Urothelium cell line (cell line): ENCODE data around the gene CELF2.

Source experiments
- DNase-seq: peaks from one replicate; pipeline ENCODE4 v3.0.0; 2011; ENCODE audit warnings: low spot score, mixed read lengths
- FAIRE-seq: peaks from 2 replicates; lab custom pipeline; 2011; peaks lifted over from hg19 to GRCh38; lab: Jason Lieb, UNC

Gene CELF2

DNA sequence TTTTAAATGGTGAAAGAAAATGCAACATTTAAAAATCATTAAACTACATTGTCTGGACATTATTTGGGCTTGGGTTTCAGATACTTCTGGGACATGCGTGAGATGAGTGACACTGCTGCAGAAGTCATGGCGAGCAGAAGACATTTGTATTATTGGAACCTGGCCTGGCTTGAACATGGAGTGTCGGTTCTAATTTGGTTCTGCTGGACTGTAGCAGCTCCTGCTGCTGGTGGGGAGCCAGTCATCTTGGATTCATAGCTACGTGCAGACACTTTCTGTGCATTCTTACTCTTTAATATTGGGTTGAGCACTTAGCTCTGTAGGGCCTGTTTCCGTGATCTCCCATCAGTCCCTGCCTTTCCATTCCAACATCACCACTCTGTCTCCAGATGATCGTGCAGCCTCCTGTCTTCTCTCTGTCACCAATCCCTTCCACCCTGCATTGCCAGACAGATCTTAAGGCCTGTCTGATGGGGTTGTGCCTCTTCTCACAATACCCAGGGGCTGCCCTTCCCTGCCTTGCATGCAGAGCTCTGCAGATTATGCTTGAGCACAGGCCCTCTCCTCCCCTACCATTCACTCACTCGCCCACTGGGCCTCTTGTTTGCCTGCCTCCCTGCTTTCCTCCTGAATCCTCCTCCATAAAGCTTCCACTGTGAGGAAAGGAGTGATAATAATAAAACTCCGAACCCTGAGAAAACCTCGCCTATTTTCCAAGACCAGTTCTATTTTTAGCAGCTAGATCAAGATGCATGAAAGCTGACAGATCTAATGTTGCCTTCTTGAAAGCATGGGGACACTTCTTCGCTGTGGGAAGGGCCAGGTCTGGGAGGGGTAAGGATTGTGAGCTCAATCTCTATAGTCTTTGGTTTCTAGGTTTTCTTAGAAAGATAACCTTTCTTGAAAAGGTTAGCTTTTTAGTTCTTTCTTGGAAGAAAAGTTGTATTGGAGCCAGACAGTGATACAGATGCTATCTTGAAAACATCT is 32.9 kb downstream of the CELF2 start:
- FAIRE-seq = no peak
- DNase-seq = no peak

DNA sequence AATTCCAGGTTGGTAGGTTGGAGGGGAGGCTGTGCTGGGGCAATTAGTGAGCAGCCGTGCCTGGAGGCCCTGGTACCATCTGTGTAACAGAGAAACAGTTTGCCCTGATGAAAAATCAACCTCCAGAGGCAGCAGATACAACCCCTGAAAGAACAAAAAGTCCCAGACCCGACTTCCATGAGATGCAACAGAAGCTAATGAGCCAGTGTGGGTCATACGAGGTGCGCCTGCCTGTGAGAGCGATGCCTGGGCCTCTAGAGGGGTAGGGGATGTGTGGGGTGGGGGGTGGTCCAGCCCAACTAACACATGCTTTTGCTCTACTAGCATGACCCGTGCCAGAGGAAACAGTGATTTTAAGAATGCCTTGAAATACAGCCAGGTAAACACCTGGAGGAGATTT is 39.3 kb downstream of the CELF2 start:
- FAIRE-seq = no peak
- no peak for DNase-seq

DNA sequence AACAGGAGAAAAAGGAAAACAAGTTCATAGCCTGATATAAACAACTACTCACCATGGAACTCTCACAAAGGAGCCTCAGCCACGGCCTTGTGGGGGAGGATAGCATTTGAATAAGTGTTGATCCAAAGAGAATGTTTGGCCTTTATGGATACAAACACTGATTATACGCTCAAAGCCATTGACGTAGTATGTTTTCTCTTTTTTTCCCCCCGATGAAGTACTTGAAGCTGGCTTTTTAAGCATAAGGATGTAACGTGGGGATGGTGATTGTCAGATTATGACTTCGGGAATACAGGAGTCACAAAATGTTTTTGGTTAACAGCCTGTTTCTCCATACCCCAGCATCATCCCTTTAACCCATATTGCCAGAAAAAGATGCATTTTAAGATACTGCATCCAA is 39.8 kb downstream of the CELF2 start:
- FAIRE-seq = no peak
- DNase-seq = no peak

DNA sequence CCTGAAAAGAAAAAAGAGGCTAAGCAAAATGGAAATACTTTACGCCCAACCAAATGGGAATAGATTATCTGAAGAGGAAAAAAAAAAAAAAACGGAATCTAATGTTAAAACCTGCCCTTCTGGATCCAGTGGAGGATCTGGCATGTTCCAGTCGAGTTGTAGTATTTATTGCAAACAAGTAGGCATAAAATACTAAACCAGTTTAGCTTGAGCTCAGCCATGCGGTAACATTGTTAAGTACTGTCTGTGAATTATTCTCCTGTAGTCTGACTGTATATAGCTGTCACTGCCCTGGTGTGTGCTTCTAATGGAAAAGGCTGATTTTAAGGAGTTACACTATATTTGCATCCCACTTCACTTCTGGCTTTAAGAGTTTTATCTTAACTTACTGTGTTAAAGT is 40.3 kb downstream of the CELF2 start:
- no peak for DNase-seq
- FAIRE-seq = no peak

DNA sequence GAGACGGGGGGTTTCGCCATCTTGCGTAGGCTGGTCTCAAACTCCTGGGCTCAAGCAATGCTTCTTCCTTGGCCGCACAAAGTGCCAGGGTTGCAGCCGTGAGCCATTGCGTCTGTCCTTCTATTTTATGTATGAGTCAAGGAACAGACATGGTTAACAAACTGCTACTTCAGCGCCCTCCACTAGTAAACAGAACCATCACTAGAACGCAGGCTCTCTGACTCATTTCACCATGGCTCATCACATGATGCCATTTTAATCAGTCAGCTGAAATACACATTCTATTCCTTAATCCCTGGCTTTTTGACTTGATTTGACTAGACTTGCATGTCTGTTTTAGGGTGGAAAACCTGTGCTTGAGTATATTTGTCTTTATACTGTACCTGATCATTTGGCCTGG is 41.3 kb downstream of the CELF2 start:
- FAIRE-seq (no peak), DNase-seq (no peak)

DNA sequence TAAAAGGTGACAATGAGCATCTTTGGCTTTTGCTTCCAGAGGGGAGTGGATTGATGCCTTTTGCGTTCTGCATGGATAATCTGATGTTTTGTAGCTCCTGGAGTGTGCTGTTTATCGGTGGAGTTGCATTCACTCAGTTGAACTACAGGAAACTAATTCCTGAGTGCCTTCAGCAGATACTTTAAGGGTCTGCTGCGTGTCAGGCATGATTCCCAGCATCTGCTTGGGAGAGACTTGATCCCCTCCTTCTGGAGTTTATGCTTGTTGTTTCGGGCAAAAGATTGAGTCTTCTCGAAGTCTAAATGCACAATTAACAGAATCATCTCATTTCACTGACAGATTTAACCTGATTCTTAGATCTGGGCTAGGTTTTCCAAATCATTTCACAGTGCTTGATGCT is 46.2 kb downstream of the CELF2 start:
- DNase-seq (no peak), FAIRE-seq (no peak)

DNA sequence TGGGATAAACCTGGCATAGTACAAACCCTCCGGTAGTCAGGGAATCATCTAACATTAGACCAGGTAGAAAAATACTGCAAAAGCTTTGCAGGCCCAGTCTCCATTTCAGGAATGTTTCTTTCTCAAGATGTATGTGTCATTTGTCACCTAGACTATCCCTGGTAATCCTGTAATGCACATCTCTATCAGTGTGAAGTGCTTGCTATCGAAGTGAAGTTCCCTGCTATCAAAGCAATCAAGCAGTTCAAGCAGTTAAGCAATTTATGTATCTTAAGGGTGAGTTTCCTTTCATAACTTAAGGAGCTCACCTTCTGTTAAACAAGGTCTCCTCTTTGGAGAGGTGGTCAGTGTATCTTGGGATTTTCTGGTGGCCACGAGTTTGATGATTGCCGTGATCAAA is 47.2 kb downstream of the CELF2 start:
- DNase-seq (no peak), FAIRE-seq (no peak)

DNA sequence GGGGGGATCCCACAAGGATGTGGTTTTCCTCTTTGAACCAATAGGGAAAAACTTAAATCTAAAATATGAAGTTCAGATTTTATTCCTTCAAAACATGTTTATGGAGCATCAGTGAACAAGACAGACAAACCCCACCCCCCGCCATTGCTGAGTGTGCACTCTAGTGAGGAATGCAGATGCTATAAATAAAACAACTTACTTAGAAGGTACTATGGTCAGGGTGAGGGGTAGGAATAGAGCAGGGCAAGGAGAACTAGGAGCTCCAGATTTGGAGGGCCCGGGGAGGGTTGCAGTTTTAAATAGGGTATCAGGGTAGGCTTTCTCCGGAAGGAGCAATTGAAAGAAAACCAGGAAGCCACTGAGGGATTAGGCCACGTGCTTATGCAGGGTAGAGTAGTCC is 47.9 kb downstream of the CELF2 start:
- FAIRE-seq (no peak), DNase-seq (no peak)

DNA sequence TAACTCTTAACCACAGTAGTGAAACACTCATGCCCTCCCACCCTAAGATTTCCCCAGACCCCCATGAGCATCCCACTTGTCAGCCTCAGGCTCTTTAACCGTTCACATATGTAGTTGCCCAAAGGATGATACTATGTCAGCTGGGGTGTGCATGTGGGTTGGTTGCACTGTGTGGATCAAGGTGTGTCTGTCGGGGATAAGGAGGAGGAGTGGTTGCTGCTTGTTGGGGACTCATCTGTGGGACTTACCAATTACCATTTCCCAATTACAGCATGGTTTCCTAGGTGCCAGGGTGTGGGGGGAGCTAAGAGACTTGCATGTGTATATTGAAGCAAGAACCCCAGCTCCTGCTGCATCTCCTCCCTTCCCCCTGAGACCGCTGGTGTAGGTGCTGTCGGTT is 48.8 kb downstream of the CELF2 start:
- FAIRE-seq = no peak
- DNase-seq = no peak

DNA sequence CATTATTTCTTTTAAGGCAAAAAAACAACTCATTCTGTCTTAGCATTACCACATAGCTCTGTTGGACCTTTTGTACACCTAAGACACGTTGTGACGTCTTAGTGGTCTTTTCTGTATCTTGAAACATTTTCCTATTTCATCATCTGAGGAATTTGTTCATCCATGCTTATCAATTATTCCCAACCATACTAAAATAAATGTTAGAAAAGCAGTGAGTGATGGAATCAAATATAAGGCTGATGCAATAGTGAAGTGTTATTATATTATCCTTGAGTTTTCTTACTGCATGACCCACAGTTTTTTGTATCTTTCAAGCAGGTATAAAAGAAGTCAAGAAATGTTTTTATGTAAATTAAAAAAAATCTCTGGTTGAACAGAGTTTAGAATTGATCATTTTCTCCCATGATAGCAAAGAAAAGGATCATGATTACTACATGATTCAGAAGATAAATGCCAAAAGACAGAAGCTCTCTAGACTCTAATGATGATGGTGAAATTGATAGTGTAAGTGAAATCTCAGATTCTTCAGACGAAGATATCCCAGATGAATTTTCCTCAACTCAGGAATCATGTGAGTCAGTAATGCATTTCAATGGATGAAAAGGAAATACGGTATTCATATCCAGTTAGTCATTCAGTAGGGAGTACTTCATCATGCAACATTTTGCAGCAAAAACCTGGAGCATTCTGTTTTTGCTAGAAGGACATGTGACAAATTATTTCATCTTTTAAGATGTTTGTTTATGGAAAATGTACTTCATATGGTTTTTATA is 51.4 kb downstream of the CELF2 start:
- FAIRE-seq (no peak), DNase-seq (no peak)

DNA sequence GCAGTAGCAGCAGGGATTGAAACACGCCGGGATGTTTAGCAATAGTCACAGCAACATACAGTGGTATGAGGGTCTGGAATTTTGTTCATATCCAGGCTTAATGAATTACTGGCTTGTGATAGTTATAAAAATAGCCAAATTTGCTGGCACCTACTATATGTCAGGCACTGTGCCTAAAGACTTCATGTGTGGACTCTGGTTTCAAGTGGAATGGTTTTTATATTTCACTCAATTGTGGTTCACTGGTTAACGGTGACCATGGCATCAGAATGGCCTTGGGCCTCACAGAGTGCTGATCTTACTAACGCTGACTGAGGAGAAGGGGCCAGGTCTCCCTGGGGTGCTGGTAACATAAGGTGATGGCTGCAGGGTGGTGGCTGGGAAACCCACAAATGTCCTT is 55.7 kb downstream of the CELF2 start:
- no peak for FAIRE-seq

DNA sequence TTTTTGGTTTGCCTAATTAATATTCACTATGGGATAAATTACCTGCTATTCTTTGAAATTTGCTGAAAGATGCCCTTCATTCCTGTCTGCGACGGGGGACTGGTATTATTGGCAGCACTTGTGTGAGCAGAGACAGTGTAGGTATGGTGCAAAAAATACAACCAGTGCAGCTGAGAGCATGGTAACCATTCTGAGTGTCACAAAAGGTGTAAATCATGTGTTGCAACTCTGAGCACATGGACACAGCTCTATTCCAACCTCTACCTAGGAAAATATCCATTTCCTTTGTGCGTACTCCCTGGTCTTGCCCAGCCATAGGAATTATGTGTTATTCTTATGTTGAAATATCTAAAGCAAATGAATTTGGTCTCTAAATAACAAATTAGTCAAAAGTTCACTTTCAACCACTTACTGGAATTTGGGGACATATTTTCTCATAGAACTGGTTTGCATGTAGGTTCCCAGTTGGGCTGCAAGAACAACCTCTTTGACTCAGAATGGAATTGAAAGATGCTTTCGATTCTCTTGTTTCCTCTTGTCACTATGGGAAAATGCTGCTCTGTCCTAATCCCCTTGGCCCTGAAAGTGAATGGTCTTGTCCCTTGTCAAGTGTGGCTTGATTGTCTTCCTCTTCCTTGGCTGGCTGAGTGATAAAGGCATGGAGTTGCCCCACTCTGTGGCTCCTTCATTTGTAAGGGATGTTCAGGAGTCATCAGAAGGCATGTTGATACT is 57.0 kb downstream of the CELF2 start:
- FAIRE-seq (no peak), DNase-seq (no peak)

More for the DNA sequence above, 55.7 kb downstream of the CELF2 start:
- no peak for DNase-seq

DNA sequence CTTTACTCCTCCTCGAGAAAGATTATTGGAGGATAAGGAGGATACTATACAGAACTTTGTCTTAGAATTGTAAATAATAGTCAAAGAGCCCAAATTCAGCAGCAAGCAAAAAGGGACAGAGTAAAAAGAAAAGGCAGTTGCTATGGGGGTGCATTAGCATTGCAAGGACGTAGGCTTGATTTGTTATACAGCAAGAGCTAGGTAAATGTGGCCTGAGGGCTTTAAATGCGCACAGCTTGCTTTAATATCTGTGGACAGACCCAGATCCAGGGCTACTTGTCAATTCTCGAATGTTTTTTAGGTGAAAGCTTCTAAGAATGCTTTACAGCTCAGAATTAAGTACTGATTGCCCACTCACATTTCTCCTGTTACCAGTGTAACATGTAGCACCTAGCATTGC is 58.5 kb downstream of the CELF2 start:
- no peak for FAIRE-seq
- DNase-seq = no peak

DNA sequence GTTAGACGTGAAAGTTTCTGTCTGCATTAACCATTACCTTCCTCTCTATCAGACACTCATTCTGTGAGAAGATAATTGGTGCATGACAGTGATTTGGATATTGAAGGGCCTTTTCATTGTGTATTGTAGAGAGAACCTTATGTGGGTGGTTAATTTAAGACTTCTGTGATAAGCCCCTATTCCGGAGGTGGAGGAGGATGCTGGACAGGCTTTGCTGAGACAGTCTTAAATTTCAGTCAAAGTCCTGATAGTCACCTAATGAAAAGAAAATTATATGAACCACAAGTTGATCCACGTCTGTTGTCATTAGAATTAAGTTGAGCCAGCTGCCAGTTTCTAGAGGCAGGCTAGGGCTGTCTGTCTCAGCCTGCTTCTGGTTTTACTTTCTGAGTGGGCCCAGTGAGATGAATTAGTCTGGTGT is 62.9 kb downstream of the CELF2 start:
- no peak for FAIRE-seq
- no peak for DNase-seq

DNA sequence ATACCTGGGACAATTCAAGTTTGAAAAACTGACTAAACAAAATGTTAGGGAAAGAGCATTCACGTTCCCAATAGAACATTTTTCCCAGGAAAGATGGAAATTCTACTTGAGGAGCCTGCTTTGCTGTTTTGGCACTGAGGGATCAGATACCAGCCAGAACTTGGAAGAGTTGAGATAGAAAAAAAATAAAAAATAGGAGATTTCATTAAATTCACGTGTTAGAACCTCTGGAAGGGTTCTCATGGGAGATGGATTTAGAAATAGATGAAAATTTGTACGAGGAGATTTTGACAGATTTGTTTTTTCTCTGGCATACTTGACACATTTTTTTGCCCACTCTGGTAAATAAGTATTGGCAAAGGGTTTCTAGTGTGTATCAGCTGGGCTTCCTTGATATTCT is 63.7 kb downstream of the CELF2 start:
- DNase-seq = no peak
- FAIRE-seq = no peak

DNA sequence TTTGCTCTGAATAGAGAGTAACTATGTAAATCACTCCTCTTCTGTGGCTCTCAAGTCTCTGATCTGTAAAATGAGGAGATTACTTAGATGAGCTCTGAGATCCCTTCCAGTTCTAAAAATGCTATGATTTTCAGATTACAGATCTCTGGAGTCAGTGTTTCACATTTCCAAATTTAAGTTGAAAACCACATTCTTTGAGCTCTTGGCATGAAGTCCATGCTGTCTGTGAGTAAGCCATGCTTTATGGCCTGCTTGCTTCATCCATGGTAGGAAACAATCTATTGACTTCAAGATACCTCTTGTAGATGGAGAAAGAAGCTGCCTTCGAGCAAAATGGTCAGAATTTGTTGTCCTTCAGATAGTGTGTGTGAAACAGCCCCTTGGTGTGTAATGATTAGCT is 64.9 kb downstream of the CELF2 start:
- DNase-seq (no peak), FAIRE-seq (no peak)

DNA sequence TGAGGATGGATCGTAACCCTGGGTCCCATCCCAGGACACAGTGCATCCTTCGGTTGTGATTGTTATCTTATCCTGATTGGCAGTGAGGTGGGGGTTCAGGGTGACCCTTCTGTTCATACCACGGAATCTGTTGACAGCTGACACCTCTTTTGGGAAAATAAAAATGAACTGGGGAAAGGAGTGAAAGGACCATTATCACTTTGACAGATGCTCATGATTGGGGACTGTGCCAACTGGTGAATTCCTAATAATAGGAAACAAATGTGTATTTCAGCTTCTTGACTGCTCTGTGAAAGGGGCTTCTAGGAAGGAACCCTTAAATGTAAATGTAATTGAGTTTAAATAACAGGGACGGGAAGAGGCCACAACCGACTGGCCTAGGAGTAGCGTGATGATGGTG is 65.4 kb downstream of the CELF2 start:
- FAIRE-seq = no peak
- DNase-seq = no peak

DNA sequence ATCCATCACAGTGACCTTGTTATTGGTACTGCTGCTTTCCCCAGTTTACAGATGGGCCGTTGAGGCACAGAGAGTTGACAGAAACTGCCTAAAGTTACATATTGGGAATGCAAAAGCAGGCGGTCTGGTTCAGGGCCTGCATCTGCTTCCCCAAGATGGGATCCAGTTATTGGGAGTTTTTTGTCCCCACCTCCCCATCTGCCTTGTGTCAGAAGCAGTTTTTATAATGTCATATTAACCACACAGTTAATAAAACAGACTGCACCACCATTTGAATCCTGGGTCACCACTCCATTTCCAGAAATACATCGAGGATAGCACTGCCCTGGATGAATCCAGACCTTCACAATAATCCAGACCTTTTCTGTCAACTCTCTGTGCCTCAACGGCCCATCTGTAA is 67.9 kb downstream of the CELF2 start:
- no peak for DNase-seq
- FAIRE-seq = no peak

DNA sequence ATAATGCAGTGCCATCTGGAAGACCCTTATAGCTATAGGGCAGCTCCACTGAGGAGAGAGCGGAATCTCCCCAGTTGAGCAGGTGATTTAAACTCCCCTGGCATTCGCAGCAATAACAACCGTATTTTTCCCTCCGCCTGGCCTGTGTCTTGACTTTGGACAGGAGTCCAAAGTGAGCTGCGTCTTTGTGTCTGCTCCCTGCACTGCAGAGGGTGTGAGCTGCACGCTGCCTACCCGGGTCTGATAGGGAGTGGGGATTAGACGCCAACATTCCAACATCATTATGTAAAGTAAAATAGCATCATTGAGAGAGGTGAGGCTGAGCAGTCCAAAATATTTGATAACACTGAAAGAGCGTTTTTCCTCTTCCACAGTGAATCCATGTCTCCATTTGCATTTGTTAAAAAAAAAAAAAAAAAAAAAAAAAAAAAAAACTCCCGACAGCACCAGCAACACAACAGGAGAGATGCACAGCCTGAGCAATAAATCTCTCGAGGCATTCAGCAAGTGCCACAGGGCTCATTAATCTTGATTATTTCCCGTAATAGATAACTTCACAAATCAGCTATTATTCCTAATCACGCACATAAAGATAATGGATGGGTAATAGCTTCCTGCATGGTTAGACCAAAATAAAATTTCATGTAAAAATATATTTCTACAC is 68.6 kb downstream of the CELF2 start:
- DNase-seq = no peak
- FAIRE-seq = no peak

DNA sequence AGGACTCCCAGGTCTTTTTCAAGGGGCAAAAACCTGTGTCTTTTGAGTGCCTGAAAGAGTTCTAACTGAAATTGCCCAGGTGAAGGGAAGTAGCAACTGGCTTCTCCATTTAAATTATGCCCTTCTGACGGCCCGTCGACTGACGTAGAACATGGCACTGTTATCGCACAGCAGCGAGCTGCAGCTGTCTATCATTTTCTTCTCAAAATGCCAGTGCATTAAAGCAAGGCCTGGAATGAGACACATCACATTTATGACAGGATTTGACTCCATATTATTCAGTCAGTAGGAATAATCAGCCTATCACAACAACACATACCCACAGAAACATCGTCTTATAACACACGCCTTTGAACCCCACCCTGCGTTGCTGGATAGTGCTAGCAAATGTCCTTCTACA is 69.7 kb downstream of the CELF2 start:
- FAIRE-seq (no peak), DNase-seq (no peak)

DNA sequence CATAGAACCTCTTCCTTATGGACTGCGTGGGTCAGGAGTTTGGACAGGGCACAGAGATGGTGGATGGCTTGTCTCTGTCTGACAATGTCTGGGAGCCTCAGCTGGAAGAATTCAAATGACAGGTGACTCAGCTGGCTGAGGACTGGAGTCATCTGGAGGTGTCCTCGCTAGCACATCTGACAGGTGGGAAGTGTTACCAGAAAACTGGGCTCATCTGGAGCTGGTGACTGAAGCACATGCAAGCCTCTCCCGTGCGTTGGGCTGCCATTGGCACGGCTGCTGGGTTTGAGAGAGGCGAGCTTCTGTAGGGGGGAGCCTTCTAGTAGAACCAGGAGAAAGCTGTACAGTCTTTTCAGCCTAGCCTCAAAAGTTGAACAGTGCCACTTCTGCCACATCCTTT is 71.0 kb downstream of the CELF2 start:
- FAIRE-seq (no peak), DNase-seq (no peak)
